Heart left ventricle (tissue), 16 donors: Measurements from ENCODE around the gene SIRPB2. TPM values are rescaled to one million over a fixed set of nuclear protein-coding genes. Genes with fewer than 3 reads are reported as not detected.

Experiments used
- ATAC-seq, 4 donors: fragments of 200-7000 bp; cut with Tn5 transposase; one replicate each; pipeline ENCODE4 v1.9.1; 2020 to 2022; ENCODE audit warnings: moderate library complexity in 4 of 4, mild to moderate bottlenecking in 3 of 4, moderate number of reproducible peaks in 1 of 4
- DNase-seq, 5 donors: peaks; one replicate each; pipeline ENCODE4 v3.0.0-alpha.2; 2020
- H3K27ac ChIP-seq, 12 donors: fragments of 200-600 bp; sonication (generic) in 4 of 12; one replicate each; pipeline versions ENCODE4 v1.5.0 to v1.8.0; 2016 to 2022; ENCODE audit warnings: mild to moderate bottlenecking in 2 of 12
- H3K27me3 ChIP-seq, 9 donors: fragments of 200-600 bp; sonication (generic) in 2 of 9; one replicate each; pipeline versions ENCODE4 v1.5.1 to v1.8.0; 2016 to 2022; ENCODE audit warnings: mild to moderate bottlenecking in 3 of 9
- H3K36me3 ChIP-seq, 9 donors: fragments of 200-600 bp; sonication (generic) in 2 of 9; one replicate each; pipeline versions ENCODE4 v1.5.0 to v1.8.0; 2018 to 2022; ENCODE audit warnings: mild to moderate bottlenecking in 2 of 9
- H3K4me1 ChIP-seq, 12 donors: fragments of 200-600 bp; sonication (generic) in 4 of 12; one replicate each; pipeline versions ENCODE4 v1.5.0 to v1.8.0; 2016 to 2022; ENCODE audit warnings: mild to moderate bottlenecking in 3 of 12
- H3K4me3 ChIP-seq, 12 donors: fragments of 200-600 bp; sonication (generic) in 4 of 12; one replicate each; pipeline versions ENCODE4 v1.5.0 to v1.8.0; 2017 to 2022; ENCODE audit warnings: mild to moderate bottlenecking in 9 of 12, moderate library complexity in 4 of 12
- H3K9me3 ChIP-seq, 12 donors: fragments of 200-600 bp; sonication (generic) in 4 of 12; one replicate each; pipeline versions ENCODE4 v1.5.0 to v1.8.0; 2016 to 2022; ENCODE audit warnings: mild to moderate bottlenecking in 1 of 12
- POLR2A ChIP-seq, 2 donors: fragments of 450-650 bp; IDR thresholded peaks; one replicate each; pipeline ENCODE4 v1.6.1; 2017; ENCODE audit warnings: antibody characterized with exemption in 2 of 2, mild to moderate bottlenecking in 2 of 2, moderate library complexity in 2 of 2
- WGBS, 4 donors: extraction: QIAGEN DNeasy Blood & Tissue Kit in 2 of 4; methylation state at CpG; one replicate each; pipeline versions ENCODE4 v1.1.5 to v1.1.7; 2013 to 2018; 5-methylcytosine and 5-hydroxymethylcytosine counted together
- intact Hi-C, 10 donors: fragments of 100-400 bp; cut with DNase I; formaldehyde crosslinking; loops; one replicate each; pipeline versions ENCODE4 v1.11.1 to v1.14.2; 2022
- polyA plus RNA-seq, 2 donors: library from polyadenylated mRNA; stranded (reverse); fragments of 200-250 nt; gene quantifications; one replicate each; pipeline ENCODE4 v1.2.3, GENCODE V29; 2013
- total RNA-seq, 9 donors: library from RNA; depleted of rRNA in 2 of 9; stranded (reverse); fragments of >200 nt in 2 of 9; fragmentation: NEBNext Ultra II Directional in 3 of 9; extraction: Animal tissue kit (Norgen Biotek cat#: 25700) in 3 of 9; gene quantifications; one replicate each; pipeline versions ENCODE4 v1.1.0 to v1.2.4, GENCODE V29; 2016 to 2023
- TF ChIP-seq, protein P1 (sequence below), 12 donors: fragments of 200-600 bp; sonication (generic) in 4 of 12; IDR thresholded peaks; one replicate each; pipeline versions ENCODE4 v1.5.0 to v1.8.0; 2018 to 2022; ENCODE audit warnings: antibody characterized with exemption in 12 of 12, mild to moderate bottlenecking in 5 of 12
- donor health status: ischemic (EF 13 %, LVEDD 7.1; RV severe dilation, severe dysfunction).
- donor health status: healthy with polysubstance abuse.
- donor health status: DM: no; HTN: yes; CAD: no.
- donor health status: DM: no; HTN: no; CAD: no.
- donor health status: ischemic (EF 25% LVEDD 6.9; RV normal size, moderate dysfunction).
- donor health status: ischemic (EF 25% LVEDD 5.7; RV mildly dilated, moderate dysfunction).
- donor health status: healthy.
- donor health status: DM: yes; HTN: yes; CAD: no.
- donor health status: ischemic (EF 35%, LVEDD 5.7; RV mildly dilated, moderate dysfunction).
- donor health status: nonischemic (EF 11% LVEDD 7.7; RV severe dilation, severe dysfunction).
- donor health status: DM: yes; HTN: yes; CAD: no.
- donor health status: PGD.
- donor health status: ischemic (EF 29% LVEDD 5.4; RV normal size, mild dysfunction).
- donor health status: nonischemic (EF 23%, LVEDD 6.1; RV moderate dilation, normal function).

The SIRPB2 gene
- total and polyA plus RNA-seq, 11 donors: 0.74 to 11.9 (median 2.1) TPM

DNA sequence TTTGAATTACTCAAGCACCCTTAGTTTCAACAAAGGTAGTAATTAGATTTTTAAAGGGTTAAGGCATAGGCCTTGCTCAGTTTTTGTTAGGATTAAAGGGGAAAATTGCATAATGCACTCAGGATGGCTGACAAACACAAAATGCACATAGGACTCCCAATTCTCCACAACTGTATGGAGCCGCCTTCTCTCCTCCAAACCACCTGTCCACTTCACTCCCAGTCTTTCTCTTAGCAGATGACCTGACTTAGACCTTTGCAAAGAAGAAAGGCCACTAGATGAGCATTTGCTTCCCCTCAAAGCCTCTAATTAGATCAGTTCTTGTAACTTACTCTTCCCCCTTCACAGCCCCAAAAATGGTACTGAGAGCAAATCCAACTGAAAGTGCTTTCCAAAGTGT is 44.7 kb downstream of the SIRPB2 start:
- Histone ChIP-seq H3K36me3 (peaks cover 12 to 100% (median 100%) of the 10 kb centered on the region in 9 donors), H3K27me3 (no peaks in the 10 kb centered on the region), H3K4me1 (peaks cover 0 to 4% (median 0%) of the 10 kb centered on the region in 12 donors), H3K27ac (no peak overlapping the region), H3K9me3 (peaks cover 0 to 11% (median 5%) of the 10 kb centered on the region in 12 donors), H3K4me3 (no peak overlapping the region)
- TF ChIP-seq POLR2A (IDR thresholded peaks at IDR 0.05): no peak
- TF ChIP-seq, protein P1, sequence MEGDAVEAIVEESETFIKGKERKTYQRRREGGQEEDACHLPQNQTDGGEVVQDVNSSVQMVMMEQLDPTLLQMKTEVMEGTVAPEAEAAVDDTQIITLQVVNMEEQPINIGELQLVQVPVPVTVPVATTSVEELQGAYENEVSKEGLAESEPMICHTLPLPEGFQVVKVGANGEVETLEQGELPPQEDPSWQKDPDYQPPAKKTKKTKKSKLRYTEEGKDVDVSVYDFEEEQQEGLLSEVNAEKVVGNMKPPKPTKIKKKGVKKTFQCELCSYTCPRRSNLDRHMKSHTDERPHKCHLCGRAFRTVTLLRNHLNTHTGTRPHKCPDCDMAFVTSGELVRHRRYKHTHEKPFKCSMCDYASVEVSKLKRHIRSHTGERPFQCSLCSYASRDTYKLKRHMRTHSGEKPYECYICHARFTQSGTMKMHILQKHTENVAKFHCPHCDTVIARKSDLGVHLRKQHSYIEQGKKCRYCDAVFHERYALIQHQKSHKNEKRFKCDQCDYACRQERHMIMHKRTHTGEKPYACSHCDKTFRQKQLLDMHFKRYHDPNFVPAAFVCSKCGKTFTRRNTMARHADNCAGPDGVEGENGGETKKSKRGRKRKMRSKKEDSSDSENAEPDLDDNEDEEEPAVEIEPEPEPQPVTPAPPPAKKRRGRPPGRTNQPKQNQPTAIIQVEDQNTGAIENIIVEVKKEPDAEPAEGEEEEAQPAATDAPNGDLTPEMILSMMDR (IDR thresholded peaks at IDR 0.05): no peak
- intact Hi-C loops: no loop called here
- ATAC-seq (no peak), DNase-seq (no peak)
- WGBS, 4 donors: 95 to 100% (median 98%) methylated on average over 1 of the region's 1 CpG

- H3K9me3 ChIP-seq: no peaks in the 10 kb centered on the region
- H3K4me3 ChIP-seq: no peak overlapping the region
- peaks cover 3 to 96% (median 73%) of the 10 kb centered on the region in 9 donors for H3K36me3 ChIP-seq
- peaks cover 0 to 4% (median 0%) of the 10 kb centered on the region in 12 donors for H3K4me1 ChIP-seq
- no peaks in the 10 kb centered on the region for H3K27me3 ChIP-seq
- ATAC-seq (peak in 1 of 4 donors; percentile 19), DNase-seq (peak in 1 of 5 donors; percentile 32)
- no peak overlapping the region for H3K27ac ChIP-seq
- no peak for TF ChIP-seq POLR2A (IDR thresholded peaks at IDR 0.05)
- TF ChIP-seq, protein P1 (IDR thresholded peaks at IDR 0.05): no peak
- intact Hi-C loops: no loop called here
- 29 to 54% (median 45%) methylated on average over 5 of the region's 5 CpGs for WGBS, 4 donors
Observed at GRCh38 chr20:1443085-1443484, 48.1 kb downstream of the SIRPB2 start.

DNA sequence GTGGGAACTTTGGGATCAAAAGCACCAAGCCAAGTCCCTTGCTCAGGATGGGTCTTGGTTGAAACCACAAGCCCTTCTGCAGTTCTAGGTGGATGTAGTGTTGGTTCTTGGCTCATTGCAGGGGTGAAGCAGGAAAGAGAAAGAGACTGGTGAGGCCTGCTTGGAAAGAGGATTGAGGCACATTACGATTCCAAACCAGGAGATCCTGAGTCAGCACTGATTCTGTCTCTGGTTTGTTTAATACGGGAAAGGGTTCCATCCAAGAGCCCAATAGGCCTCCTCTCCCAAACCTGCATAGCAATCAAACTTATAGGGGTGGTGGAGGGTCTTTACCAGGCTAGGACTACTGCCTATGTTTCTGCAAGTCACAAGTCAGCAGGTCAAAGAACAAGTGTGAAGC is 48.9 kb downstream of the SIRPB2 start:
- DNase-seq: no peak
- Histone ChIP-seq H3K4me1 (peaks cover 0 to 4% (median 0%) of the 10 kb centered on the region in 12 donors), H3K9me3 (no peaks in the 10 kb centered on the region), H3K27ac (no peak overlapping the region), H3K4me3 (no peak overlapping the region), H3K36me3 (peaks cover 3 to 88% (median 65%) of the 10 kb centered on the region in 9 donors), H3K27me3 (no peaks in the 10 kb centered on the region)
- intact Hi-C loops: no loop called here
- TF ChIP-seq, protein P1 (IDR thresholded peaks at IDR 0.05): no peak
- no peak for TF ChIP-seq POLR2A (IDR thresholded peaks at IDR 0.05)
- 74 to 95% (median 92%) methylated on average over 2 of the region's 2 CpGs for whole genome bisulfite sequencing, 4 donors
- no peak for ATAC-seq

DNA sequence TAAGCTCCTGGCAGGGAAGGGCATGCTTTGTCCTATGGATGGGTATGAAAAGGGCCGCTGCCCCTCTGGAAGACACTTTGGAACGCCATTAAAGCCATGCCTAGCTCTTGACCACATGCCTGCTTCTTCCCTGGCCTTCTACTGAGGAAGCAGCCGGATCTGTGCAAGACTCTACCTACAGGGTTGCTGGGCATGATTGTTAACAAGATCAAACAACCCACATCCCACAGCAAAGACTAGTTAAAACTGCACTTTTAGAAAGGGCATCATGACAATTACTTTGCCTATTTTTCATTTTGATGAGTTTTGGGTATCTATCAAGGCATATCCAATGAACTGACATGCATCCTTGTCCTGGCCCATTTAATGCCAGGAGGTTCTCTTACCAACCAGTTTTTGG is 50.1 kb downstream of the SIRPB2 start:
- 63 to 90% (median 82%) methylated on average over 3 of the region's 3 CpGs for WGBS, 4 donors
- no peak overlapping the region for H3K4me3 ChIP-seq
- no peak overlapping the region for H3K27ac ChIP-seq
- H3K9me3 ChIP-seq: no peaks in the 10 kb centered on the region
- H3K4me1 ChIP-seq: peaks cover 0 to 4% (median 0%) of the 10 kb centered on the region in 12 donors
- DNase-seq: no peak
- H3K27me3 ChIP-seq: no peaks in the 10 kb centered on the region
- ATAC-seq: no peak
- H3K36me3 ChIP-seq: peaks cover 3 to 76% (median 54%) of the 10 kb centered on the region in 9 donors
- intact Hi-C loops: no loop called here
- TF ChIP-seq, protein P1 (IDR thresholded peaks at IDR 0.05): no peak
- TF ChIP-seq POLR2A (IDR thresholded peaks at IDR 0.05): no peak
